Muscle layer of colon (tissue), 2 donors: ENCODE measurements around the gene HTRA1.

Experiments used
- H3K27ac ChIP-seq: one replicate; pipeline ENCODE4 v1.7.0; 2013; ENCODE audit warnings: low read depth, mild to moderate bottlenecking, low read length, moderate library complexity
- H3K27me3 ChIP-seq, 2 donors: one replicate each; pipeline ENCODE4 v1.7.0; 2013; ENCODE audit warnings: low read length in 2 of 2, mild to moderate bottlenecking in 2 of 2; ENCODE audit not compliant: insufficient read depth in 2 of 2, control insufficient read depth in 1 of 2
- H3K36me3 ChIP-seq: one replicate; pipeline ENCODE4 v1.7.0; 2013; ENCODE audit warnings: mild to moderate bottlenecking, low read length; ENCODE audit not compliant: insufficient read depth
- H3K4me1 ChIP-seq: one replicate; pipeline ENCODE4 v1.7.0; 2013; ENCODE audit warnings: mild to moderate bottlenecking, low read length; ENCODE audit not compliant: insufficient read depth
- H3K4me3 ChIP-seq, 2 donors: one replicate each; pipeline ENCODE4 v1.7.0; 2013; ENCODE audit warnings: low read length in 2 of 2, low read depth in 1 of 2, mild to moderate bottlenecking in 1 of 2, moderate library complexity in 1 of 2
- H3K9ac ChIP-seq: one replicate; pipeline ENCODE4 v1.7.0; 2013; ENCODE audit warnings: low read length
- H3K9me3 ChIP-seq: one replicate; pipeline ENCODE4 v1.7.0; 2013; ENCODE audit warnings: mild to moderate bottlenecking, low read length
- donor health status: abdominal sarcoma.
- donor health status: Adenocarcinoma of cecum.

HTRA1 gene

DNA sequence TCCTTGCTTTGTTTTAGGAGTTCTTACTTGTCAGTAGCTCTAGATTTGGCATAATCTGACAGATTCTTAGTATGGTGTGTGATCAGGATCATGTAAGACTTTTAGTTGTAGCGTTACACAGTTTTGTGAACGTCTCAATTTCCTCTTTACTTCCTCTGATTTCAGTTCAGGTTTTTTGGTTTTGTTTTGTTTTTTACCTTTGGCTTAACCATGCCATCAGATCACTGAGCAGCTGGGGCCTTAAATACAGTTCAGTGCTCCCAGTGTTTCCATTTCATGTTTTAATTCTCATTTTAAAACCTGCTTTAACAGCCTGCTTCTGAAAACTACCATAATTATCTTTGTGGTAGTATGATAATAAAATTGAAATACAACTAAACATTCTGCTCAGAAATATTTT, 34.1 kb upstream of the HTRA1 start:
- Histone ChIP-seq H3K9me3 (no peaks in the 10 kb centered on the region), H3K36me3 (peaks cover 8% of the 10 kb centered on the region), H3K27ac (no peak overlapping the region)

DNA sequence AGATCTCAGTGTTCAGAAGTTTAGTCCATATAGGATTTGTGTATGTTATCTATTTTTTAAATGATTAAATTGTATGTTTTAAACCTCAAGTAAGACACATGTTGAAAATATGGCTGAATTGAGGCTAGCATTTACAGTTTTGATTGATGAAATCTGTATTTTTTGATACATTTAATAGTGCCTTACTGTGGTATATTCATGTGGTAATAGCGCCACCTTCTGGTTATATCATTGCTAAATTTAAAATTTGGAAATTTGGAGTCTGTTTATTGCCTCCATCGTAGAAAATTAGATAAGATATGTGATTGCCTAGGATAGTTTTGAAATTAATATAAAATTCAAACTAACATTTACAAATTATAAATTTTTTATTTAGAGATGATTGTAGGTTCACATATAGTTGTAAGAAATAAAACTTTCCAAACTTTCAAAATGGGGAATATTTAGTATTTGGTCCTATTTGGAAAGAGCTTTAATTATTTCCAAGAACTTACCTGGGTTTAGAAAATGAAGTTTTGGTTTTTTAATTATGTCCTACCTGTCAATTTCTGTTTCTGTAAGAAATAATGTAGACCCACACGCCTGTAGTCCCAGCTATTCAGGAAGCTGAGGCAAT, 26.0 kb upstream of the HTRA1 start:
- Histone ChIP-seq H3K27ac (no peak overlapping the region), H3K36me3 (no peaks in the 10 kb centered on the region), H3K9me3 (no peaks in the 10 kb centered on the region), H3K4me1 (no peaks in the 10 kb centered on the region), H3K9ac (no peak overlapping the region), H3K27me3 (no peaks in the 10 kb centered on the region), H3K4me3 (no peak overlapping the region)

More for the DNA sequence above, 34.1 kb upstream of the HTRA1 start:
- H3K27me3 ChIP-seq = no peaks in the 10 kb centered on the region
- no peak overlapping the region for H3K4me3 ChIP-seq
- H3K4me1 ChIP-seq = no peaks in the 10 kb centered on the region
- no peak overlapping the region for H3K9ac ChIP-seq

GRCh38 chr10:122441961-122442360, 19.4 kb upstream of the HTRA1 start:
- Histone ChIP-seq H3K27me3 (no peaks in the 10 kb centered on the region), H3K27ac (no peak overlapping the region), H3K9ac (no peak overlapping the region), H3K36me3 (no peaks in the 10 kb centered on the region), H3K9me3 (no peaks in the 10 kb centered on the region), H3K4me1 (peaks cover 1% of the 10 kb centered on the region), H3K4me3 (no peak overlapping the region)

DNA sequence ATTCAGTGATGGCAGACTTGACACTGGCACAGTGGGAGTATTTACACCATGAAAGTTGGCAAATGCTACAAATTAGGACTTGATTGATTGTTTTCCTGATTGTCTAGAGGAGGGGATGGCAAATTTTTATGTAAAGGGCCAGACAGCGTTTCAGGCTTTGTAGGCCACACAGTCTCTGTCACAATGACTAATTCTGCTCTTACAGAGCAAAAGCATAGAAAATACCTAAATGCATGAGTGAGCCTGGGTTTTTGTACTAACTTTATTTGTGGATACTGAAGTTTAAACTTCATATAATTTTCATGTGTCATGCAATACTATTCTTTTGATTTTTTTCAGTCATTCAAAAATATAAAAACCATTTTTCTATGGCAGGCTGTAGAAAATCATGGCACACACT, 15.9 kb upstream of the HTRA1 start:
- H3K9me3 ChIP-seq = no peaks in the 10 kb centered on the region
- H3K36me3 ChIP-seq = no peaks in the 10 kb centered on the region
- no peaks in the 10 kb centered on the region for H3K27me3 ChIP-seq
- no peak overlapping the region for H3K27ac ChIP-seq
- H3K4me1 ChIP-seq = peaks cover 4% of the 10 kb centered on the region
- no peak overlapping the region for H3K9ac ChIP-seq
- H3K4me3 ChIP-seq = no peak overlapping the region

GRCh38 chr10:122445904-122446303, 15.4 kb upstream of the HTRA1 start:
- Histone ChIP-seq H3K4me1 (peaks cover 4% of the 10 kb centered on the region), H3K4me3 (no peak overlapping the region), H3K9me3 (no peaks in the 10 kb centered on the region), H3K36me3 (no peaks in the 10 kb centered on the region), H3K27me3 (no peaks in the 10 kb centered on the region), H3K9ac (no peak overlapping the region), H3K27ac (no peak overlapping the region)

DNA sequence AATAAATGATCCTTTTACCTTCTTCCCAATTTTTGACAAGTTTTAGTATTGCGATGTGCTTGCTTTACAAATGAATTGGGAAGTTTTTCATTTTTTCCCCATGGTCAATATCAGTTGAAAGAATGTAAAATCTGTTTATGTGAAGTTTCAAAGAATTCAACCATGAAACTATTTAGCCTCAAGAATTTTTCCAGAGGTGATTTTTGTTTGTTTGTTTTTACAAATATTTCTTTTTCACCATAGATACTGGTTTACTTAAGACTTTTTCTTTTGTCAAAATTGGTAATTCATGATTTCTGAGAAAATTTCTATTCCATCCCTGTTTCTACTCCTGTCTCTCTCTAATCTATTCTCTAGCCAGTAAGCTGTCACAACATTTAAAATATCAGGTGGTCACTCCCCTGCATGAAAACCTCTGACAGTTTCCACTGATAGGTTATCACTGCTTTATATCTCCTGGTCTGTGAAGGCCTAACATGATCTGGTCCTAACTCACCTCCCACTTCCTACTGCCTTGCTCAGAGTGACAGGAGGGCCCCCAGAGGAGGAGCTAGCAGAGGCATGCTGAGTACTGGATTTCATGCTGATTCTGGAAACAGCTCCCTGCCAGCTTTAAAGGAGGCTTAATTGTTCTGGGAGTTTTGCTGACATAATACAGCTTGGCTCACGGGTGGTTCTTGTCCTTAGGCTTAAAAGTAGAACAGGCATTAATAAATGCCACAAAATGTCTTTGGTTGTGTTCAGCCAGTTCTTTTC, 14.5 kb upstream of the HTRA1 start:
- Histone ChIP-seq H3K9me3 (no peaks in the 10 kb centered on the region), H3K27me3 (no peaks in the 10 kb centered on the region), H3K36me3 (no peaks in the 10 kb centered on the region), H3K9ac (no peak overlapping the region), H3K4me1 (peaks cover 4% of the 10 kb centered on the region), H3K27ac (no peak overlapping the region), H3K4me3 (no peak overlapping the region)

DNA sequence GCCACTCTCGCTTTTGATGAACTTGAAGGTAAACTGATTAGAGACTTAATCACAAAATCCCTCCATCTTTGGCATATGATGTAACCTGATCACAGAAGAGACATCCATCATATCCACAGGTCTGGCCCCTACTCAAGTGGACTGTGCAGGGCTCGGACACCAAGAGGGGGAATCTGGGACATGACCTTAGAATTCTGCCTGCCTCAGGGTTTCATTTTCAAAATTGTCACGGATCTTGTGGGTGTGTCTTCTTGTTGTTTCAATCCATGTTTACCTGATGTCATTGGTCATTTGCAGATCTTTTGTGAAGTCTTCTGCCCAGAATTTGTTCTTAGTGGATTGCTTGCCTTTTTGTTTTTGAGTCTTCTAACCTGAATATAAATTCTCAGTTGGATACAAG, 12.8 kb upstream of the HTRA1 start:
- H3K4me3 ChIP-seq = no peak overlapping the region
- no peaks in the 10 kb centered on the region for H3K9me3 ChIP-seq
- H3K27me3 ChIP-seq = no peaks in the 10 kb centered on the region
- H3K36me3 ChIP-seq = no peaks in the 10 kb centered on the region
- no peak overlapping the region for H3K27ac ChIP-seq
- no peak overlapping the region for H3K9ac ChIP-seq
- peaks cover 4% of the 10 kb centered on the region for H3K4me1 ChIP-seq

DNA sequence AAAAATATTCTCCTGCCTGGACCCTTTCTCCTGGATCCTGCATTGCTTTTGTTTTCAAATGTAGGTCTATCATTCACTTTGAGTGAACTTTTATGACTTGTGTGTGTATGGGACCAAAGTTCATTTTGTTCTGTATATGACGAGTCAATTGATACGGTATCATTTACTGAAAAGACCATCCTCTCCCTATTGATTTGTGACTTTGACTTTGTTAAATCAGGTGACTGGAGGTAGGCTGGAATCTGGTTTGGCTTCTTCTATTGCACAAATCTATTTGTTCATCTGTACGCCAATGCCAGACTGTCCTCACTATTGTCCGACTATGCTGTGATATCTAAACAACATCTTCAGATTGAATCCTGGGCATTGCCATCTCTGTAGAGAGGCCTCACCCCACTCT, 12.2 kb upstream of the HTRA1 start:
- H3K4me1 ChIP-seq = peaks cover 4% of the 10 kb centered on the region
- no peaks in the 10 kb centered on the region for H3K36me3 ChIP-seq
- H3K9ac ChIP-seq = no peak overlapping the region
- no peak overlapping the region for H3K4me3 ChIP-seq
- H3K9me3 ChIP-seq = no peaks in the 10 kb centered on the region
- H3K27ac ChIP-seq = no peak overlapping the region
- no peaks in the 10 kb centered on the region for H3K27me3 ChIP-seq

GRCh38 chr10:122450353-122450990, 10.9 kb upstream of the HTRA1 start:
- Histone ChIP-seq H3K36me3 (no peaks in the 10 kb centered on the region), H3K9me3 (no peaks in the 10 kb centered on the region), H3K4me3 (no peak overlapping the region), H3K9ac (no peak overlapping the region), H3K27me3 (no peaks in the 10 kb centered on the region), H3K27ac (no peak overlapping the region), H3K4me1 (peaks cover 4% of the 10 kb centered on the region)

DNA sequence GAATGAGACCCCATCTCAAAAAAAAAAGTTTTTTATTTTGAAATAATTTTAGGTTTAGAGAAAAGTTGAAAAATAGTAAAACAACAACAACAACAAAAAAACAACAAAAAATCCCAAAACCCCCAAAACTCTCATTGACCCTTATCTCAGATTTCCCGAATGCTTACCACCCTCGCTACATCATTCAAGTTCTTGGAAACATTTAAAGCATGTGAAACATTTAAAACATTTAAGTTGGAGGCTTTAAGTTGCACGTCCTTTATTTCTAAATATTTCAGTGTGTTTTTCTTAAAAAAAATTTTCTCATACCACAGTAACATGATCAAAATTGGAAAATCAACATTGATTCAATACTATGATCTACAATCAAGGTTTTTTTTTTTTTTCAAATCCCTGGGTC, 7.3 kb upstream of the HTRA1 start:
- H3K27ac ChIP-seq = no peak overlapping the region
- no peaks in the 10 kb centered on the region for H3K4me1 ChIP-seq
- no peak overlapping the region for H3K4me3 ChIP-seq
- no peaks in the 10 kb centered on the region for H3K27me3 ChIP-seq
- no peak overlapping the region for H3K9ac ChIP-seq
- H3K9me3 ChIP-seq = no peaks in the 10 kb centered on the region
- H3K36me3 ChIP-seq = no peaks in the 10 kb centered on the region

DNA sequence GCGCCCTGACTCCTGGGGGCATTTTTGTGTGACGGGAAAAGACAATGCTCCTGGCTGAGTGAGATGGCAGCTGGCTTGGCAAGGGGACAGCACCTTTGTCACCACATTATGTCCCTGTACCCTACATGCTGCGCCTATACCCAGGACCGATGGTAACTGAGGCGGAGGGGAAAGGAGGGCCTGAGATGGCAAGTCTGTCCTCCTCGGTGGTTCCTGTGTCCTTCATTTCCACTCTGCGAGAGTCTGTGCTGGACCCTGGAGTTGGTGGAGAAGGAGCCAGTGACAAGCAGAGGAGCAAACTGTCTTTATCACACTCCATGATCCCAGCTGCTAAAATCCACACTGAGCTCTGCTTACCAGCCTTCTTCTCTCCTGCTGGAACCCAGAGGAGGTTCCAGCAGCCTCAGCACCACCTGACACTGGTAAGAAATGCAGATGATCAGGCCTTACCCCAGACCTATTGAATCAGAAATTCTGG, 6.7 kb upstream of the HTRA1 start, which contains the start of gene ARMS2:
TSS of gene ARMS2 (plus strand) at position 51 of the 478 bp plus-strand sequence. CDS start at position 126, 75 bp downstream.
- no peak within 1 kb of the TSS for H3K27ac ChIP-seq
- no peaks in the 10 kb centered on the region for H3K9me3 ChIP-seq
- no peak within 1 kb of the TSS for H3K4me3 ChIP-seq
- H3K36me3 ChIP-seq = no peaks in the 10 kb centered on the region
- no peak within 1 kb of the TSS for H3K9ac ChIP-seq
- no peaks in the 10 kb centered on the region for H3K27me3 ChIP-seq
- H3K4me1 ChIP-seq = no peaks in the 10 kb centered on the region
